HG03025 (cell line): ENCODE measurements around the gene TAF1L.
A peak's percentile ranks its signal among the peaks of the same experiment; 100 is the strongest.

ENCODE experiments used
- ATAC-seq: cut with Tn5 transposase; IDR thresholded peaks from one replicate; pipeline ENCODE4 v1.9.1; 2021; ENCODE audit warnings: mild to moderate bottlenecking, moderate library complexity; ENCODE audit not compliant: unreplicated experiment, low FRiP score

TAF1L gene

GRCh38 chr9:32590476-32590875 is 45.0 kb downstream of the TAF1L start:
- ATAC-seq = no peak

GRCh38 chr9:32589083-32589723 is 46.3 kb downstream of the TAF1L start:
- ATAC-seq = peak; percentile 61

GRCh38 chr9:32587901-32588300 is 47.6 kb downstream of the TAF1L start:
- no peak for ATAC-seq

GRCh38 chr9:32584784-32585183 is 50.7 kb downstream of the TAF1L start:
- no peak for ATAC-seq

GRCh38 chr9:32581512-32582143 is 53.8 kb downstream of the TAF1L start:
- no peak for ATAC-seq

- ATAC-seq = no peak
Observed at GRCh38 chr9:32580631-32581300, 54.7 kb downstream of the TAF1L start.

GRCh38 chr9:32579706-32580331 is 55.6 kb downstream of the TAF1L start:
- no peak for ATAC-seq
